GM12801 (cell line): Measurements from ENCODE around the gene SYNE1.

Experiments used
- CTCF ChIP-seq: IDR thresholded peaks from one replicate; pipeline ENCODE4 v1.5.1; 2011; ENCODE audit warnings: control low read depth; ENCODE audit not compliant: insufficient read length; ENCODE audit errors: extremely low read depth

Gene SYNE1

GRCh38 chr6:152271776-152272464, 365.2 kb downstream of the SYNE1 start:
- no peak for TF ChIP-seq CTCF

GRCh38 chr6:152270301-152270925, 366.7 kb downstream of the SYNE1 start:
- no peak for TF ChIP-seq CTCF

- no peak for TF ChIP-seq CTCF
Measured at GRCh38 chr6:152268846-152269442, 368.2 kb downstream of the SYNE1 start.

- TF ChIP-seq CTCF, result no peak
Measured at GRCh38 chr6:152267967-152268845, 369.0 kb downstream of the SYNE1 start.

- TF ChIP-seq CTCF, result no peak
Measured at GRCh38 chr6:152265651-152266050, 371.5 kb downstream of the SYNE1 start.

- no peak for TF ChIP-seq CTCF
Measured at GRCh38 chr6:152263582-152263981, 373.6 kb downstream of the SYNE1 start.

GRCh38 chr6:152261179-152261578, 376.0 kb downstream of the SYNE1 start:
- no peak for TF ChIP-seq CTCF
